Activated naive CD8-positive, alpha-beta T cell treated with anti-CD3 and anti-CD28 coated beads, Interleukin-2, amount 10 ng/mL, durations not matched to agents 7 days and 5 days (primary cell): ENCODE data around the gene CSH1. TPM values are rescaled to one million over a fixed set of nuclear protein-coding genes. Genes with fewer than 3 reads are reported as not detected.

Experiments used
- ATAC-seq: fragments of 150-1000 bp; cut with Tn5 transposase; one replicate; pipeline ENCODE4 v1.10.0; 2021; ENCODE audit warnings: low read depth, moderate library complexity
- POLR2A ChIA-PET: fragments of 350-600 bp; sonication (Branson Sonifier 250); formaldehyde crosslinking; loops from one replicate; lab custom pipeline; 2021; ENCODE audit warnings: antibody characterized with exemption; lab: Charles Lee
- DNase-seq: peaks from one replicate; pipeline ENCODE4 v3.0.0; 2021
- H3K27ac Mint-ChIP-seq: one replicate; pipeline ENCODE4 v1.8.0; 2022; ENCODE audit warnings: mild to moderate bottlenecking, mixed read lengths
- H3K27me3 Mint-ChIP-seq: one replicate; pipeline ENCODE4 v1.8.0; 2022; ENCODE audit warnings: mild to moderate bottlenecking, moderate library complexity, mixed read lengths
- H3K36me3 Mint-ChIP-seq: one replicate; pipeline ENCODE4 v1.8.0; 2021; ENCODE audit warnings: mild to moderate bottlenecking, mixed read lengths
- H3K4me1 Mint-ChIP-seq: one replicate; pipeline ENCODE4 v1.8.0; 2021; ENCODE audit warnings: mixed read lengths
- H3K4me3 Mint-ChIP-seq: one replicate; pipeline ENCODE4 v1.8.0; 2022; ENCODE audit warnings: mild to moderate bottlenecking, moderate library complexity, mixed read lengths
- H3K9me3 Mint-ChIP-seq: one replicate; pipeline ENCODE4 v1.8.0; 2021; ENCODE audit warnings: mixed read lengths
- total RNA-seq, 2 experiments: library from RNA; stranded (reverse); gene quantifications; one replicate each; pipeline ENCODE4 v1.2.3, GENCODE V29; 2021

Gene CSH1
- total RNA-seq, 2 experiments from 2014 or later, result not detected

DNA sequence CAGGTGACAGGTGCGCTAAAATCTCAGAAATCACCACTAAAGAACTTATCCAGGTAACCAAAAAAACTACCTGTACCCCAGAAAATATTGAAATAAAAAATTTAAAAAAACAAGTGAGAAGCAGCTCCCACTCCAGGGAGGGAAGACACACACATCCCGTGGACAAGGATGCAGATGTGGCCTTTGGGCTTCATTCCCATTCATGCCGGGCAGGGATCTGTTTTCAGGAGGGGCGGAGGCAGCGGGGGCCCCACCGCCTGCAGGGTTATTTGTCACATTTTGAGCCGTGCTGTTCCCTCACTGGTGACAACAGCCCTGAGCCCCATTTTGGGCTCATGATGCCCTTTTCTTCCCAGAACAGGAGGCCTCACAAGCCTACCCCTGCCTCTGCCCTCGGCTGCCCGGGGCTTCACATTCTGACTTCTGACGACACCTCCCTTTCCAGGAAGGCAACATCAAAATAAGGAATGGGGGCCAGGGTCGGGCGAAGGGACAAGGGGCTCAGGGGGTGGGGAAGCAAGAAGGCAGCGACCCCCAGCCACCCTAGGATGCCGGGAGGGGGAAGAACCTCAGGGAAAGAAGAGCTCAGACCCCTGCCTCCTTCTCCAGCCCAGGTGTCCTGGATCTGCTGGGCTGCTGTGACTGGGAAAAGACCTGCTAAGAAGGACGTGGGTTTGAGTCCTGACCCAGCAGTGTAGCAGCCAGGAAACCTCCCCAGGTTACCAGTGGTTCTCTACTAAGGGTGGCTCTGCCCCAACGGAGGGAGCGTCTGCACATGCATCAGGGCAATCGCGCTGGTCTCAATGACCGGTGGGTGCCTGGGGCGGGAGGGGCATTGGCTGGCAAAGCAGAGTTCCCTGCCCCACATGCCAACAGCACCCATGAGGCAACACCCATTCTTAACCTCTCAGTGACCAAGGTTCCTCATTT, 38.1 kb upstream of the CSH1 start:
- Mint-ChIP-seq H3K4me1 (peaks cover 16% of the 10 kb centered on the region), H3K4me3 (no peak overlapping the region), H3K9me3 (no peaks in the 10 kb centered on the region), H3K36me3 (peaks cover 1% of the 10 kb centered on the region), H3K27ac (no peak overlapping the region), H3K27me3 (peaks cover 8% of the 10 kb centered on the region)
- ATAC-seq (no peak), DNase-seq (no peak)
- POLR2A ChIA-PET, result no interaction called here

DNA sequence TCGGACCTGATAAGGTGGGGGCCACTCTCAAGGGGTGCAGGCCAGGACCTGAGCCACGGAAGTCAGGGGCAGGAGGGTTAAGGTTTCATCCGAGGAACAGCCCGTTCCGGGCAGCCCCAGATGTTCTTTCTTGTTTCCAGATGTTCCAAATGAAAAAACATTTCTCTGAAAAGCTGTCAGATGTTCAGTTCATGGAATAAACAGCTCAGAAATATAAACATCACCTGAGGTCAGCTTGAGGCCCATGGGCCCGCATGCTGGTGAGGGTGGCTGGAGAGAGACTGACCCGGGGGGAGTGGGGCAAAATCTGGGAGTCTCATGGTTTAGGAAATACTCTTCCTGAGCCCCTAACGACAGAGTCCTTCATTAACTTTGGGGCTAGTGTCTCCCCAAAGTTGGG, 37.2 kb upstream of the CSH1 start:
- no peaks in the 10 kb centered on the region for H3K9me3 Mint-ChIP-seq
- ATAC-seq (no peak), DNase-seq (no peak)
- H3K27me3 Mint-ChIP-seq, result peaks cover 6% of the 10 kb centered on the region
- no peak overlapping the region for H3K4me3 Mint-ChIP-seq
- H3K27ac Mint-ChIP-seq, result no peak overlapping the region
- POLR2A ChIA-PET, result no interaction called here
- peaks cover 3% of the 10 kb centered on the region for H3K36me3 Mint-ChIP-seq
- H3K4me1 Mint-ChIP-seq, result peaks cover 16% of the 10 kb centered on the region

DNA sequence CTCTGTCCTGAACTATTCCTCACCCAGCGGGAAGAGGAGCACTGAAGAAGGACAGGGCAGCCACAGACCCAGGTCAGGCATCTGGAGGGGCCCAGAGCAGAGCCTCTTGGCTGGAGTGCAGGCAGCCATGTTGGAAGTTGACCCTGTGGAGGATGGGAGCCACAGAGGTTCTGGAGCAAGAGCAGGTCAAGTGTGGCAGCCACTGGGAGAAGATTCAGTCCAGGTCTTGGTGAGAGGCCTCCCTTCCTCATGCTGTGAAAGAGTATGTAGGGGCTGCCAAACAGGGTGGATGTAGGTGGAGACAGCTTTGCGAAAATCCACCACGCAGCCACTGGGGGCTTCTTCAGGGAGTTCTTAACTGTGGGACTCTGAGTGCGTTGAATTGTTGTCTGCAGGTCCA, 36.3 kb upstream of the CSH1 start:
- H3K36me3 Mint-ChIP-seq, result peaks cover 3% of the 10 kb centered on the region
- peak overlapping the region; percentile 21 for H3K27ac Mint-ChIP-seq
- ATAC-seq (no peak), DNase-seq (no peak)
- H3K4me1 Mint-ChIP-seq, result peaks cover 16% of the 10 kb centered on the region
- POLR2A ChIA-PET, result interaction anchor here (1.1 to 2.7 kb wide), 4 partner anchors 14 to 213 kb away, joined by 4 to 17 read pairs (median 10); partner anchors contain the start of gene ICAM2
- peaks cover 6% of the 10 kb centered on the region for H3K27me3 Mint-ChIP-seq
- peak overlapping the region; percentile 94 for H3K4me3 Mint-ChIP-seq
- H3K9me3 Mint-ChIP-seq, result no peaks in the 10 kb centered on the region

DNA sequence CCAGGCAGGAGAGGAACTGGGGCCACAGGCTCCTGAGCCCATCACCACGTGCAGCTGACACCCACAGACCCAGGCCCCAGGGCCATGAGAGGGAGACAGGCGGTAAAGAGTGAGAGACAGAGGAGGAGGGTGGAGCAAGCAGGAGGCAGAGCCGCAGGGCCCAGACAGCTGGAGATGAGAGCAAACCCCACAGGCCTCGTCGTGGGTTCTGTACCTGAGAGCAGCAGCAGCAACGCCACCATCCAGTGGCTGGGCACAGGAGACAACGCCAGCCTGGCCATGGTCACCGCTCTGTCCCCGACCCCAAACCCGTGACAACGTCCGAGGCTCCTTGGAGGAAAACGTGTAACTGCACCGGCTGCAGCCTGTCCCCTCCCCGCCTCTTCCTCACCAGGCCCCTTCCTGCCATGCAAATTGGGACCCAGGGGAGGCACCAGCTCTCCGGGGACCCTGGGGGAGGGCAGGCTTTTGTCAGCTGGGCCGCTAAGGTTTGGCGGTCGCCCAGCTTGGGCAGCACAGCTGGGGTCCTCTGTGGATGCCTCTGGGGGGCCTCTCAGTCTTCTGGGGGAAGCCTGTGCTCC, 35.7 kb upstream of the CSH1 start, which contains the start of gene CD79B:
Gene CD79B (minus strand): TSS at position 351 of the 581 bp plus-strand sequence. CDS start 70 bp downstream, at position 281.
- peak within 1 kb of the TSS; percentile 94 for H3K27ac Mint-ChIP-seq

DNA sequence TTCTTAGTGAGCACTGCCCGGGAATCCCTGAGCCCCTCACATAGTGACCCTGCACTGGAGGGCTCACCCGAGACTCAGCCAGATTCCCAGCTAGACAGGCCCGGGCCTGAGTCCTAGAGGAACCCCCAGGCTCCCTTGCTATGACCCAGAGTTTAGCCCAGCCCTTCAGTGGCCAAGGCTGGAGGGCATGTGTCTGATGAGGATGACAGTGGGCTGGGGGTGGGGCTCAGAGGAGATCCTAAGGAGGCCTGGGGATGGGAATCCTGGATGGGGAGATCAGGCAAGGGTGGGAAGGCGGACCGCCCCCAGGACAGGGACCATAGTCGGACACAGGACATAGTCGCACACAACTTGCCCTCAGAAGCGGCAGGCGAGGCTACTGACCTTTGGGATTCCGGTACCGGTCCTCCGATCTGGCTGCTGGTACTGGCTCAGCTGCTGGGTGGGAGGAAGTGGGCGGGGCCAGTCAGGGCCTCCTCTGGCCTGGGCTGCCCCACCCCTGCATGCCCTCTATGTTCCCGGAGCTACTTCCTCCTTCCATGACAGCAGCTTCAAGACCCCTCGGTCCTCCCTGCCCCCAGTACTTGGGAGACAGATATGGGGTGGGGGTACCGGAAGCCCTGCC, 34.7 kb upstream of the CSH1 start:
- H3K36me3 Mint-ChIP-seq, result peaks cover 3% of the 10 kb centered on the region
- peaks cover 16% of the 10 kb centered on the region for H3K4me1 Mint-ChIP-seq
- H3K27me3 Mint-ChIP-seq, result peaks cover 6% of the 10 kb centered on the region
- POLR2A ChIA-PET, result interaction anchor here (0.5 to 2.7 kb wide), 5 partner anchors 15 to 215 kb away, joined by 4 to 17 read pairs (median 9); partner anchors contain the start of gene ICAM2
- no peaks in the 10 kb centered on the region for H3K9me3 Mint-ChIP-seq
- DNase-seq (peak; percentile 76), ATAC-seq (peak; percentile 72)
- H3K4me3 Mint-ChIP-seq, result peak overlapping the region; percentile 94
- peak overlapping the region; percentile 94 for H3K27ac Mint-ChIP-seq

More for the DNA sequence above, 35.7 kb upstream of the CSH1 start, which contains the start of gene CD79B:
- POLR2A ChIA-PET, result interaction anchor here (0.9 to 2.7 kb wide), 6 partner anchors 14 to 214 kb away, joined by 3 to 17 read pairs (median 6); partner anchors contain the start of gene ICAM2
- Mint-ChIP-seq H3K27me3 (peaks cover 6% of the 10 kb centered on the region), H3K4me3 (peak within 1 kb of the TSS; percentile 94), H3K4me1 (peaks cover 16% of the 10 kb centered on the region), H3K9me3 (no peaks in the 10 kb centered on the region), H3K36me3 (peaks cover 3% of the 10 kb centered on the region)
- ATAC-seq (peak; percentile 69), DNase-seq (peak; percentile 62)

DNA sequence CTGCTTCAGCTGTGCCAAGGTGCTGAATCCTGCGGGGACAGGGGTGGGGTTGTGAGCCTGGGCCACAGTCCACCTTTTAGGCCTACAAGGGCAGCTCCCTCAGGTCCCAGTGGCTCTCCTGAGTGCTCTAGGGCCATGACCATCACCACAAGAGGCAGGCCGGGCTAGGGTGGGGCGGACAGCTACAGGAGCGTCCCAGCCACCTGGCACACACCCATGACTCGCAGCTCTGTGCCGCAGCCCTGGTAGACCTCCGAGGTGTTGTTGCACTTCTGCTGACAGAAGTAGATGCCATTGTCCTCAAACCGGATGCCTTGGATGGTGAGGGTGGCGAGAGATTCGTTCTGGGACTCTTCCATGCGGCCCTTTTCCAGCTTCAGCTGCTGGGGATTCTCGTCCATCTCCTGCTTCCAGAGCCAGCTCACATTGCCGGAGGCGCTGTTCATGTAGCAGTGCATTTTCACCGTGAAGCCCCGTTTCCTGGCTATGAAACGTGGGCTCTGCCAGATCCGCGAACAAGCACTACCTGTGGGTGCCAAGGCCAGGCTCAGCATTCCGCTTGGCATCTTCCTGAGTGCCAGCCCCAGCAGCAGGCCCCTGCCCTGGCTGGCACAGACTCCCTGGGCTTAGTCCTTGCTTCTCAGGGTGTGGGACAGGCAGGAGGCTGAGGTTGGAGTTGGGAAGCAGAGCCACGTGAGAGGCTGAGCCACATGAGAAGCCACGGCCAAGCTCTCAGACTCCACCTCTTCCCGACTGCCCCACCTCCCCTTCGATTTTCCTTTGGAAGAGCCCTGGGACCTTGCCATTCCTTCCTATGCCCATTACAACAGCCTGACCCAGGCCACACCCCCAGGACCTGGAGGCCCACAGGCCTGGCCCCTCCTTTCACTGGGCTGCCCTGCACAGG, 33.7 kb upstream of the CSH1 start:
- Mint-ChIP-seq H3K4me3 (no peak overlapping the region), H3K9me3 (no peaks in the 10 kb centered on the region)

DNA sequence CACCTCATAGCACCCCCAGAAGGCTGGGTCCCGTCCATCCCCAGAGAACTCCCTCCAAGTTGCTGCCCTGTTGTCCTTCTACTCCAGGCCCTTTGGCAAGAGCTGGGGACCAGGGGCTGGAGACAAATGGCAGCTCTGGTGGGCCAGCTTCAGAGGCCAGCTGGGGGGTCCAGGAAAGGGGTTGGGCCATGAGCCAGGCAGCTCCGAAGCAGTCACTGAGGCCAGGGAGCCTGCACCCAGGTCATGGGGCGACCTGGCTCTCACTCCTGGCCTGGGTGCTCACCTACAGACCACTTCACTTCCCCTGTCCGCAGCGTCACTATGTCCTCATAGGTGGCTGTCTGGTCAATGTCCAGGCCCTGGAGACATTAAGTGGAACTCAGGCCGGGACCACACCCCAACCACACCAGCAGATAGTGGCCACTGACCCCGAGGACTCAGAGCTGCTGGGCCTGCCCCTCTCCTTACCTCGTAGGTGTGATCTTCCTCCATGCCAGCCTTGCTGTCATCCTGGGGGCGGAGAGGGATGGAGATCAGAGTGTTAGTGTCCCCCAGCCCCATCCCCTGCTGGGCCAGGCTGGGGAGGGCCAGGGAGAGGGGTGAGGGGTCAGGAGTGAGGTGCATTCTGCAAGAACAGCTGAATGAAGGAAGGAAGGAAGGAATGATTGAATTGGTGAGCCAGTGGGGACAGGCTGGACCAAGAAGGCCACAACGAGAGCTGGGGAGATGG, 32.8 kb upstream of the CSH1 start:
- Mint-ChIP-seq H3K36me3 (peaks cover 3% of the 10 kb centered on the region), H3K27ac (no peak overlapping the region), H3K9me3 (no peaks in the 10 kb centered on the region), H3K4me1 (peaks cover 16% of the 10 kb centered on the region), H3K27me3 (peaks cover 4% of the 10 kb centered on the region), H3K4me3 (no peak overlapping the region)
- POLR2A ChIA-PET, result interaction anchor here (0.5 to 1.2 kb wide), 2 partner anchors 18 to 25 kb away, joined by 4 to 5 read pairs; no protein-coding TSS in a partner anchor
- DNase-seq, result no peak
- no peak for ATAC-seq

More for the DNA sequence above, 33.7 kb upstream of the CSH1 start:
- peaks cover 16% of the 10 kb centered on the region for H3K4me1 Mint-ChIP-seq
- DNase-seq, result no peak
- no peak overlapping the region for H3K27ac Mint-ChIP-seq
- peaks cover 3% of the 10 kb centered on the region for H3K36me3 Mint-ChIP-seq
- no peaks in the 10 kb centered on the region for H3K27me3 Mint-ChIP-seq
- POLR2A ChIA-PET, result interaction anchor here (0.5 to 2.7 kb wide), 3 partner anchors 17 to 90 kb away, joined by 4 to 17 read pairs (median 5); partner anchors contain the start of gene ICAM2
- no peak for ATAC-seq

DNA sequence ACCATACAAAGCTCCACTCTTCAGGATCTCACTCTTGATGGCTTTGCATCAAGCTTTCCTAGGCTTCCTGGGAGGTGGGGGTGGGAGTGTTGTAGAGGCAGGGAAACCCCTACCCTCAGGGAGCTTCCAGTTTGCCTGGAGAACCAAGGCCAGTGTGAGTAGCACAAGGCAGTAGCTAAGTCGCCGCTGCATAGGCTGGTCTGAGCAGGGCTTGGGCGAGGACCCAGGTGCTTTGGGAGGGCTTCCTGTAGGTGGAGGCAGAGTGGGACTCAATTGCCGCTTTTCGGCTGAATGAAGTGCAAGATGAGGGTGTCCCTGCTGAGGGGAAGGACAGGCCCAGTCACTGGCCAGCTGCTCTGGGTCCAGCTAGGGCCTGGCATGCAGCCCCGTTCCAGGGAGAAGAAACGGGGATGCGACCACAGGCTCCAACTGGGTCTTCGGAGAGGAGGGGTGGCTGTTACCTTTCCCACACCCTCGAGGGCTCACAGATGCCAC, 31.8 kb upstream of the CSH1 start:
- Mint-ChIP-seq H3K4me3 (no peak overlapping the region), H3K27ac (no peak overlapping the region), H3K9me3 (no peaks in the 10 kb centered on the region), H3K4me1 (peaks cover 16% of the 10 kb centered on the region), H3K36me3 (peaks cover 3% of the 10 kb centered on the region), H3K27me3 (peaks cover 4% of the 10 kb centered on the region)
- DNase-seq (no peak), ATAC-seq (no peak)
- POLR2A ChIA-PET, result interaction anchor here (1.0 kb wide), 1 partner anchor 92 kb away, joined by 3 read pairs; the partner anchor contains the start of gene ICAM2

DNA sequence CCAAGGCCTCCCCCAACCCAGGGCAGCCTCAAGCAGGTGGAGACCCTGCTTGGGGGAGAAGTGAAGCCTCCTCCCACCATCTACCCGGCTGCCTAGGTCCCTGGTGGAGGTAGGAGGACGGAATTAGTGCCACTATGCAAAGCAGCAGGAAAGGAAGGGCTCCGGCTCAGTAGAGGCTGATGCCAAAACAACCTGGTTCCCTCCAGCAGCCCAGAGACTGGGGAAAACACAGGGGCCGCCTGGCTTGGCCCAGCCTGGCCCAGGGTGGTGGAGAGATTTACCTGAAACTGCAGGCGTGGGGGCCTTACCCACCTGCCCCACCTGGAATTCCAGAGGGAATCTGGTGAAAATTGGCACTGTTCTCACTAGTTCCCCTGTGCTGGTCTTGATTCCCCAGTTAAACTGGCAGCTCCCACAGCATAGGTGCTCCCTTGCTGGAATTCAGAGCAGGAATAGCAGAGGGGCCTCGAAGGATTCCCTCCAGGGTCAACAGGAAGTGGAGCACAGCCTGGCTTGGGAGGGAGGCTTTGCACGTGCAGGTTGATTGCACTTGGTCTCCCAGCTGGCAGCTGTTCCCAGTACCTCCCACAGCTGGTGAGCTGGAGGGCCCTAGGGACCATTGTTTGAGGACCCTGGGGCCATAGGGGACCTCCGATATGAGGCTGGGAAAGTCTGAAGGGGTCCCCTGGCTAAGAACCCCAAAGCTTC, 31.2 kb upstream of the CSH1 start:
- no peak overlapping the region for H3K27ac Mint-ChIP-seq
- DNase-seq (no peak), ATAC-seq (no peak)
- H3K36me3 Mint-ChIP-seq, result peaks cover 3% of the 10 kb centered on the region
- no peak overlapping the region for H3K4me3 Mint-ChIP-seq
- H3K27me3 Mint-ChIP-seq, result peaks cover 4% of the 10 kb centered on the region
- POLR2A ChIA-PET, result interaction anchor here (1.0 kb wide), 1 partner anchor 93 kb away, joined by 3 read pairs; the partner anchor contains the start of gene ICAM2
- no peaks in the 10 kb centered on the region for H3K9me3 Mint-ChIP-seq
- peaks cover 16% of the 10 kb centered on the region for H3K4me1 Mint-ChIP-seq

DNA sequence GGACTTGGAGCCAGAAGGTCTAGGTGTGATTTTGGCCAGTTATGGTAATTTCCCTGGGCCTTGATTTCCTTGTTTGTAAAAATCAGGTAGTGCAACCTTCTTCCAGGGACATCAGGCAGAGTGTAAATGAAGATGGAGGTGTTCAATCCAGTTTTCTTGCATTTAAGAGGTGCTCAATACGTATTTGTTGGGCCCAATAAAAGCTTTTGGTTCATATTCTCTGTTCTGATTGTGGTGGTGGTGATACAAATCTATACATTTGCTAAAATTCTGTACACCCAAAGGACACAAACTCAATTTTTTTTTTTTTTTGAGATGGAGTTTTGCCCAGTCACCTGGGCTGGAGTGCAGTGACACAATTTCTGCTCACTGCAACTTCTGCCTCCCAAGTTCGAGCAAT, 29.8 kb upstream of the CSH1 start:
- H3K4me3 Mint-ChIP-seq, result no peak overlapping the region
- H3K27ac Mint-ChIP-seq, result no peak overlapping the region
- peaks cover 3% of the 10 kb centered on the region for H3K36me3 Mint-ChIP-seq
- ATAC-seq, result no peak
- H3K9me3 Mint-ChIP-seq, result no peaks in the 10 kb centered on the region
- H3K27me3 Mint-ChIP-seq, result peaks cover 4% of the 10 kb centered on the region
- no peak for DNase-seq
- POLR2A ChIA-PET, result no interaction called here
- peaks cover 6% of the 10 kb centered on the region for H3K4me1 Mint-ChIP-seq

DNA sequence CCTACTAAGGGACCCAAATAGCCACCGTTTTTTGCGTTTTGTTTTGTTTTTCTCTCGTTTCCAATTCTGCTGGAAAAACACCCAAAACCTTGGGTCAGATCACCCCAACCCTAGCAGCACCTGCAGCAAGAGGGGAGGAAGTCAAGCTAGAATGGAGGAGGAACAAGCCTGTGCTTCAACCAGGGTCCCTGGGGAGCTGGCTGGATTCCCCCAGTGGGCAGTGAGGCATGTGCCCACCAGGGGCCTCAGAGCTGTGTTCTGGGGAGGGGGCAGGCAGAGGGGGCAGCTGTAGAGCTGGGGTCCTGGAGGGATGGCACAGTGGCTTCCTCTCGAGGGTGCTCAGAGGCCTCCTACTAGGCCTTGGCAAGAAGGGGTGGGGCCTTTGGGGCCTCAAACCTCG, 29.2 kb upstream of the CSH1 start:
- Mint-ChIP-seq H3K4me1 (peaks cover under 1% of the 10 kb centered on the region), H3K9me3 (no peaks in the 10 kb centered on the region), H3K36me3 (peaks cover 3% of the 10 kb centered on the region), H3K27me3 (peaks cover 4% of the 10 kb centered on the region), H3K4me3 (no peak overlapping the region), H3K27ac (no peak overlapping the region)
- POLR2A ChIA-PET, result no interaction called here
- ATAC-seq (no peak), DNase-seq (no peak)
